22Rv1 (cell line): ENCODE data around the gene KLHL8.

Source experiments
- CTCF ChIP-seq: fragments of 450-650 bp; IDR thresholded peaks from 2 replicates; pipeline ENCODE4 v1.5.1; 2017; ENCODE audit warnings: mild to moderate bottlenecking
- ZFX ChIP-seq: fragments of 450-650 bp; IDR thresholded peaks from 2 replicates; pipeline ENCODE4 v1.6.1; 2017; ENCODE audit warnings: antibody characterized with exemption, borderline replicate concordance

DNA sequence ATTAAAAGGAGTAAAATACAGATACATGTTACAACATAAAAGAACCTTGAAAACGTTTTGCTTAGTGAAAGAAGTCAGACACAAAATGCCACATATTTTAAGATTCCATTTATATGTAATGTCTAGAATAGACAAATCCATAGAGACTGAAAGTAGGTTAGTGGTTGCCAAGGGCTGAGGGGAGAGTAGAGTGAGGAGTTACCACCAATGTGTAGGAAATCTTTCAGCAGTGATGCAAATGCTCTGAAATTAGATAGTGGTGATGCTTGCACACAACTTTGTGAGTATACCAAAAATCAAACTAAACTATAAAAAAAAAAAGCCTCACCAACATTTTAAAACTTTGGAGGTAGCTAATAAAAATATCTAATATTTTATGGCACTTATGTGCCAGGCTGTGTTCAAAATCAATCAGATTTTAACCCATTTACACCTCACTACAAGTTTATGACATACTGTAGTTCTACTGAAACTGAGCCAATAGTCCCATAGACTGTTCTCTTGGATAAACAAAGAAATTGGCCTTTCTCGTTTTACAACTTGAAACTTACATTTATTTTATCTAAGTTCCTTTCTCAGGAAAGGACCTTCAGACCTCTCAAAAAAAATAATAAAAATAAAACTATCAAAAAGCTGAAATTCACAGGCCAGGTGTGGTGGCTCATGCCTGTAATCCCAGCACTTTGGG, 29.1 kb upstream of the KLHL8 start:
- TF ChIP-seq CTCF = no peak
- no peak for TF ChIP-seq ZFX
